ENCODE results near the gene PNMA1. TPM values are rescaled to one million over a fixed set of nuclear protein-coding genes. Genes with fewer than 3 reads are reported as not detected.

PNMA1 gene
- total RNA-seq, 1 donor from 2014 or later, result 29.7 TPM

DNA sequence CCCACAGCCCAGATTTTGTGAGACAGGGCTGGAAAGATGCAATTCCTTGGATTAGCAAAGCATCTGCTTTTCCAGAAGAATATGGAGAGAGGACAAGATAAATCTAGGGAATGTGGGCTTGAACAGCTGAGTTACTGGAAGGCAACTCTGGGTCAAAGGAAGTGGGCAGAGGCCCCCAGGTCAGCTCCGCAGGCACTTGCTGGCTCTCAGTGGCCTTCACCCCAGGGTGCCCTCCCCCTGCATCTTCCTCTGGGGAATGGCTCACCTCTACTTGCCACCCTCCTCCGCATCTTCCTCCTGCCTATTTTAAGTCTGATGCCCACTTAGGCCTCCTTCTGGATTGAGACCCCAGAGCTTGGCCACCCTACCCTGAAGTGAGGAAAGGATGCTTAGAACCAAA lies 10.5 kb upstream of the PNMA1 start:
- intact Hi-C loops (cut with micrococcal nuclease), result no loop called here
- DNase-seq (ENCODE audit: low spot score), result no peak
- Mint-ChIP-seq H3K4me1 (ENCODE audit: low read depth) (peaks cover 19% of the 10 kb centered on the region), H3K27ac (no peak overlapping the region), H3K9me3 (no peaks in the 10 kb centered on the region), H3K4me3 (no peak overlapping the region), H3K27me3 (ENCODE audit: insufficient read depth) (no peaks in the 10 kb centered on the region), H3K36me3 (ENCODE audit: low read depth) (peaks cover 55% of the 10 kb centered on the region)

DNA sequence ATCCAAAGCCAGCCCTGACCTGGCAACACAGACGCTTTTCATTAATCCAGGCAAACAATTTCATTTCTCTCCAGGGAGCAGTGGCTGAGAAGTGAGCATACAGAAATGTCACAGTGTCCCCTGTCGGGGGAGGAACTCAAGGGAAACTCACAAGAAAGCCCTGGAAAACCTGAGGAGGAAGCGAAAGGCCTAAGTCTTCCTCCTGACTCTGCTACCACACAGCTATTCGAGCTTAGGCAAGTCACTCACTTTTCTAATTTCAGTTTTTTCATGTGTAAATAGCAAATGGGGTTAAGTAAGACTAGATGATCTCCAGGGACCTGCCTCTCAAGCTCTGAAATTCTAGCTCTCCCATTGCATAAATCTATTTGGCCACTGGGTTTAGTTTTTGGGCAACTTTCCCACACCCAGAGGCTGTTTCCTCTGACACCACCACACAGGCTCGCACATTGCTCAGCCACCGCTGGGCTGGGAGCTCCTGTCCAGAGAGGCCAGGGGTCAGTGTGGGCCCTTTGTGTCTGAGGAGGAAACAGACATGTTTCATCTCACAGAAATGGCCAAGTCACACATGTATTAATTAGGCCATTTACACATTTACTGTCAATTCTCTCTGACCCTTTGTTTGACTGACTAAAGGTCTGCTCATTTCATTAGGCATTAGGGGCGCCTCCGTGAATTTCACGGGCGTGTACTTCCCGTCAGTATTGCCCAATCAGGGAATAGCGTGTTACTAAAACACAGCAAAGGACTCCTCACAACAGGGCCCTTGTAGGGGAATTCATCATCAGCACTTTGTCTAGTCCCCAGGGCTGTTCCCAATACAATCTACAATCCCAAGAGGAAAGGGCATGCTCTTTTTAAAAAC lies 9.8 kb upstream of the PNMA1 start:
- intact Hi-C loops (cut with micrococcal nuclease), result no loop called here
- Mint-ChIP-seq H3K36me3 (ENCODE audit: low read depth) (peaks cover 54% of the 10 kb centered on the region), H3K4me3 (no peak overlapping the region), H3K27ac (no peak overlapping the region), H3K9me3 (no peaks in the 10 kb centered on the region), H3K4me1 (ENCODE audit: low read depth) (peaks cover 12% of the 10 kb centered on the region), H3K27me3 (ENCODE audit: insufficient read depth) (no peaks in the 10 kb centered on the region)
- DNase-seq (ENCODE audit: low spot score), result no peak

DNA sequence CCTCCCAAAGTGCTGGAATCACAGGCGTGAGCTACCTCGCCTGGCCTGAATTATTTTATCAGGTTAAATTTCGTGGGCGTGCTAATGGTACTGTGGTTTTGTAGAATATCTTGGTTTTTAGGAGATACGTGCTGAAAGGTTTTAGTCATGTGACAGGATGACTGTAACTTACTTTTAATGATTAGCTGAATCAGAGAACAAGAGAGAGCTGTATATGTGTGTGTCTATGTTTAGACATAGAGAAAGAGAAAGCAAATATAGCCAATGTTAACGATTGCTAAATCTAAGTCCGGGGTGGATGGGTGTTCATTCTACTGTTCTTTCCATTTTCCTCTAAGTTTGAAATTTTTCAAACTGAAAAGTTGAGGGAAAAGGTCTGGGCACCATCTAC lies 9.2 kb upstream of the PNMA1 start:
- no peak for DNase-seq (ENCODE audit: low spot score)
- H3K27me3 Mint-ChIP-seq (ENCODE audit: insufficient read depth), result no peaks in the 10 kb centered on the region
- H3K4me1 Mint-ChIP-seq (ENCODE audit: low read depth), result peaks cover 6% of the 10 kb centered on the region
- intact Hi-C loops (cut with micrococcal nuclease), result no loop called here
- H3K36me3 Mint-ChIP-seq (ENCODE audit: low read depth), result peaks cover 48% of the 10 kb centered on the region
- no peak overlapping the region for H3K4me3 Mint-ChIP-seq
- no peaks in the 10 kb centered on the region for H3K9me3 Mint-ChIP-seq
- no peak overlapping the region for H3K27ac Mint-ChIP-seq

DNA sequence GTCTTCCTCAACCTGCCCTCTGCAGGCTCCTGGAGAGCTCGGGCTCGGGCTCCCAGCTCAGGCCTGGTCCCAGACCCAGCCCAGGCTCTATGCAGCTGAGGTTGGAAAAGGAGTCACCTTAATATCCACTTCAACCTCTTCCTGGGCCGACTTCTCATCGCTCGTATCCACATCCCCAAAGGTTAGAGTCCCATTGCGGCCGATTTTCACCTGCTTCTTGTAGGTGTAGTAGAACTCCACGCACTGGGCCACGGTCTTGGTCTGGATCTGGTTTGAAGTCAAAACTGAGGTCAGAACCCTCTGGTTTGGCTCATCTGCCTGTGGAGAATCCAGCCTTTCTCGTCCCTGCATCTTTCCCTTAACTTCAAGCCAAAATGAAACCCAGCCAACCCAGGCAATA lies 8.4 kb upstream of the PNMA1 start:
- Mint-ChIP-seq H3K36me3 (ENCODE audit: low read depth) (peaks cover 50% of the 10 kb centered on the region), H3K4me1 (ENCODE audit: low read depth) (no peaks in the 10 kb centered on the region), H3K4me3 (no peak overlapping the region), H3K9me3 (no peaks in the 10 kb centered on the region), H3K27ac (no peak overlapping the region), H3K27me3 (ENCODE audit: insufficient read depth) (no peaks in the 10 kb centered on the region)
- no peak for DNase-seq (ENCODE audit: low spot score)
- intact Hi-C loops (cut with micrococcal nuclease), result no loop called here

DNA sequence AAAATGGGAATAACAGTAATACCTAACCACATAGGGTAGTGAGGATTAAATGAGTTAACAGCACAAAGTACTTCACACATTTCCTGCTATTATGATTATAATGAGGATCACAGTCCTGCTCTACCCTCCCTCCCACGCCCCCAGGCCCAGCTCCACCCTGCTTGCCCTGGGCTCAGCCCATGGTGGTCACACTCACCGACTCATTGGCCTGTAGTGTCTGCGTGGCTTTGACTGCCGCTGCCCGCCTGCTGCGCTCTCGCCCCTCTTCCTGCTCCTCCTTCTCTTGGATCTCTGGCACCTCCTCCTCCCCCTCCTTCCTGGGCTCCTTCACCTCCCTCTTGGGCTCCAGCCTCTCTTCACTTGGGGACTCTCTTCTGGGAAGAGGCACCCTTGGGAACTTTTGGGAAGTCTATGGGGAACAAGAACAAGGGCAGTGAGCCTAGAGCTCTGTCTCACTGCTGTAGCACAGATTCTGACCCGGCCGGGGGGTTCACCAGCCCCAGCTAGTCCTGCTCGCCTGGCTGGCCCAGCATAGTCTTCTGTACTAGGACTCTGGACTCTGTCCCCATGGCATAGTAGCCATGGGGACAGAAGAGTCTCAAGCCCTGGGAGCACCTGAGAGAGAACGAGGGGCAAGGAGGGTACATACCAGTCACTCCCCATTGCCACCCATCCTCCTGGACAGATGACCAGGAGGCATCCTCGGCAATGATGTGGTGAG lies 7.1 kb upstream of the PNMA1 start:
- Mint-ChIP-seq H3K36me3 (ENCODE audit: low read depth) (peaks cover 50% of the 10 kb centered on the region), H3K4me1 (ENCODE audit: low read depth) (no peaks in the 10 kb centered on the region), H3K27ac (peak overlapping the region; percentile 27), H3K27me3 (ENCODE audit: insufficient read depth) (no peaks in the 10 kb centered on the region), H3K4me3 (no peak overlapping the region), H3K9me3 (no peaks in the 10 kb centered on the region)
- intact Hi-C loops (cut with micrococcal nuclease), result no loop called here
- no peak for DNase-seq (ENCODE audit: low spot score)

DNA sequence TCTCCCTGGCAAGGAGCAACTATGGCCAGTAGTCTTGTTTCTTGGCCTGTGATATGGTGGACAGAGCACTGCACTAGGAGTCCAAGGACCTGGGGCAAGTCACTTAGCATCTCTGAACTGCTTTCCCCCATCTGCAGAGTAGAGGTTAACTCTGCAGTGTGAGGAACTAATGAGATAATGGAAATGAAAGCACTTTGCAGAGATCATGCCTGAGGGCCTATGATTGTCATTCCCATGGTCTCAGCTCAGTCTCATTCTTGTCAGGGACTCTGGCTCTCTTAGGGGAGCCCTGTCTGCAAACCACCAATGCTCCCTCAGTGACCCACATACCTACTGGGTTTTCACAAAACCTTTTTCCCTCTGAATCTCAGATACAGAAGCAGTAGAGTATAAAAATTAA lies 6.5 kb upstream of the PNMA1 start:
- Mint-ChIP-seq H3K4me1 (ENCODE audit: low read depth) (no peaks in the 10 kb centered on the region), H3K9me3 (no peaks in the 10 kb centered on the region), H3K27me3 (ENCODE audit: insufficient read depth) (no peaks in the 10 kb centered on the region), H3K4me3 (no peak overlapping the region), H3K36me3 (ENCODE audit: low read depth) (peaks cover 49% of the 10 kb centered on the region), H3K27ac (no peak overlapping the region)
- intact Hi-C loops (cut with micrococcal nuclease), result no loop called here
- DNase-seq (ENCODE audit: low spot score), result no peak

DNA sequence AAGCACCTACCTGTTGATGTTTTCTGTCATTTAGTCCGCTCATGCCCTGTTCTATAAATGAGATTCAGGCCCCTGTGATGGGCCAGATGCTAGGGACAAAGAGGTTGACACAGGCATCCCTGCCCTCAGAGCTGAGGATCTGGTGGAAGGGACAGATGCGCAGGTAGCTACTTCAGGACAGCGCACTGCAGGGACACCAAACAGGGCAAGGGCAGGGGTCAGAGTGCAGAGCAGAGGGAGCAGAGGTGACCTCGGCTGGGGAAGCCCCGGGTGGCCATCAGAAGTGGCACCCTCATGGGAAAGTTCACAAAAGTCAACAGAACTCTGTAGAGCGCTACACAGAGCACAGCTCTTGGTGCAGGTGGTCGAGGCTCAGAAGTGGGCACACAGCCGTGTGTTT lies 5.6 kb upstream of the PNMA1 start:
- no peak for DNase-seq (ENCODE audit: low spot score)
- Mint-ChIP-seq H3K4me3 (no peak overlapping the region), H3K27ac (no peak overlapping the region), H3K27me3 (ENCODE audit: insufficient read depth) (no peaks in the 10 kb centered on the region), H3K9me3 (no peaks in the 10 kb centered on the region), H3K4me1 (ENCODE audit: low read depth) (peaks cover 2% of the 10 kb centered on the region), H3K36me3 (ENCODE audit: low read depth) (peaks cover 47% of the 10 kb centered on the region)
- intact Hi-C loops (cut with micrococcal nuclease), result no loop called here

DNA sequence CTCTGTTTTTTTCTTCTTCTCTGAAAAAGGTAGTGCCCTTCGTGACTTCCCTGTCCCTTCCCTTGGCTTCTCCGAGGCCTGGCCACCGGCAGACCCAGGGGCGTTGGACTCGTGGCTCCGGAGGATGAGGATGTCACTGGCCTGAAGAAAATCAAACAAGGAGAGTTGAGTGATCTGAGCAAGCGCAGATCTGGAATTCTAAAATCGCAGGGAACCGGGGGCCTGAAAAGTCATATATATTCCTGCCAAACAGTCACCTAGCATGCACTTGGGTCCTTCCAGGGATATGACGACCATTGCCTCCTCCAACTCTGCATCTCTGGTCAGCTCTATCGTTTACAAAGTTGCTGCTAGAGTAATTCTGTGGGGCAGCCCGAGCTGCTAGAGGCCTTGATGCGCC lies 5.2 kb upstream of the PNMA1 start:
- Mint-ChIP-seq H3K9me3 (no peaks in the 10 kb centered on the region), H3K27ac (no peak overlapping the region), H3K36me3 (ENCODE audit: low read depth) (peaks cover 45% of the 10 kb centered on the region), H3K4me1 (ENCODE audit: low read depth) (peaks cover 5% of the 10 kb centered on the region), H3K4me3 (no peak overlapping the region), H3K27me3 (ENCODE audit: insufficient read depth) (no peaks in the 10 kb centered on the region)
- intact Hi-C loops (cut with micrococcal nuclease), result no loop called here
- DNase-seq (ENCODE audit: low spot score), result no peak

DNA sequence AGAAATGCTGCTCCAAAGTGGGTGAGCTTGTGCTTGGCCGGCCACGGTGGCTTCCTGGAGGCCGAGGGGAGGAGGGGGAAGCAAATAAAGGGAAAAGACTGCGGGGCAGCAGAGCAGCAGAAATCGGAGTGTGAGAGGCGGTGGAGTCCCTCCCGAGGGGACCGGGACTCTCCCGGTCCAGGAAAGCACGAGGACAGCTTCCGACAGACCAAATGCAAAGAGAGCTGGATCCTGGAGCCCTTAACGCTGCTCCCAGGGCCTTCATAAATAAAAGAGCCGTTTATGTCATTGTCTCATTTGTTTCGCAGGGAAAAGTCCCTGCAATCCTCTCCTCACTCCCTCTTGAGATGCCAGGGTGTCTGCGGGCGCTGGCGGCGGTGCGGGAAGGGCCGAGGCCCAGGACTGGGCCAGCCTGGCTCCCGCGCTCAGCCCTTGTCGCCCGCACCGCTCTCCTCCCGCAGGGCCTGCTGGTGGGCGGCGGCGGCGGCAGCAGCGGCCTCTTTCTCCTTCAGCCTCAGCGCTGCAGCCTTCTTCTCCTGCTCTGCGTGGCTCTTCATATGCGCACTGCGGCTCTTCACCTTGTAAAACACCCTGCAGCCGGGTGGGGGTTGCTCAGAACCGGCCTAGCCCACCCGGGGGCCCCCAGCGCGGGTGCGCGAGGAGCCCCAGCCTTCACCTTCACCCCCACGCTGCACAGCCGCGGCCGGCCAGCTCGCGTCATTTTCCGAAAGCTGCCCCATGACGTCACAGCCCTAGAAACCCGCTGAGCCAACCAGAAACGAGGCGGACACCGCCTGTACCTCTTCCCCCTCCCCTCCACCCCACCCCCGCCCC lies 4.5 kb upstream of the PNMA1 start:
- H3K27me3 Mint-ChIP-seq (ENCODE audit: insufficient read depth), result no peaks in the 10 kb centered on the region
- intact Hi-C loops (cut with micrococcal nuclease), result no loop called here
- H3K27ac Mint-ChIP-seq, result no peak overlapping the region
- no peaks in the 10 kb centered on the region for H3K9me3 Mint-ChIP-seq
- H3K4me1 Mint-ChIP-seq (ENCODE audit: low read depth), result peaks cover 6% of the 10 kb centered on the region
- H3K36me3 Mint-ChIP-seq (ENCODE audit: low read depth), result peaks cover 38% of the 10 kb centered on the region
- DNase-seq (ENCODE audit: low spot score), result no peak
- no peak overlapping the region for H3K4me3 Mint-ChIP-seq

DNA sequence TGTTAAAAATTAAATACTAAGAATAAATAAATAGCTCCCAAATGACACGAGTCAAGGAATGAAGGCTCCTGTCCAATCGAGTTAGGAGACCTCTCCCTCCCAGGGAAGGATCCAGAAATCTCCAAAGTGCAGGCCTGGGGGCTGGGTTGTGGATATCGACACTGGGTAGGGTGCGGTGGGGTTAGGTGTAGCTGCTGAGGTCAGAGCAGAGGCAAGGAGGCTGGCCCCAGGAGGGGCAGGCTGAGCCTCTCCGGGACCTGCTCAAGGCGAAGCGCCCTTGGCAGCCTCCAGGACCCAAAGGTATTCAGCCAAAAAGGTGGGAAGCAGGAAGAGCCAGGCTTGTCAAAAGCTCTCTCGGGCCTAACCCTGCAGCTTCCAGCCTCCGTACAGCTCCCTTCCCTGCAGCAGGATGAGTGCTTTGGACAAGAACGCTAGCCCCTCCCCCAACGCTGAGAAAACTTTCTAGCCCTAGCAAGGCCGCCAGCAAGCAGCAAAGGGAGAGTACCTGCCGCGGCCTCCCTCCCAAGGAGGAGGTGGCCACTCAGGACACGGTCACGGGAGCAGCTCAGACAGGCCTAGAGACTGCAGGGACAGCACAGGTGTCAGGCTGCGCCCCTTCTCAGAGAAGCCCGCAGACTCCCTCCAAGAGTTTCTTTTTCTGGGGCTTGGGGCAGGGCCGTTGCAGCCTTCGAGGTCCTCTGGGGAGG lies 3.7 kb upstream of the PNMA1 start:
- Mint-ChIP-seq H3K4me3 (no peak overlapping the region), H3K27ac (no peak overlapping the region), H3K27me3 (ENCODE audit: insufficient read depth) (no peaks in the 10 kb centered on the region), H3K4me1 (ENCODE audit: low read depth) (peaks cover 14% of the 10 kb centered on the region), H3K9me3 (no peaks in the 10 kb centered on the region), H3K36me3 (ENCODE audit: low read depth) (peaks cover 36% of the 10 kb centered on the region)
- no peak for DNase-seq (ENCODE audit: low spot score)
- intact Hi-C loops (cut with micrococcal nuclease), result no loop called here

DNA sequence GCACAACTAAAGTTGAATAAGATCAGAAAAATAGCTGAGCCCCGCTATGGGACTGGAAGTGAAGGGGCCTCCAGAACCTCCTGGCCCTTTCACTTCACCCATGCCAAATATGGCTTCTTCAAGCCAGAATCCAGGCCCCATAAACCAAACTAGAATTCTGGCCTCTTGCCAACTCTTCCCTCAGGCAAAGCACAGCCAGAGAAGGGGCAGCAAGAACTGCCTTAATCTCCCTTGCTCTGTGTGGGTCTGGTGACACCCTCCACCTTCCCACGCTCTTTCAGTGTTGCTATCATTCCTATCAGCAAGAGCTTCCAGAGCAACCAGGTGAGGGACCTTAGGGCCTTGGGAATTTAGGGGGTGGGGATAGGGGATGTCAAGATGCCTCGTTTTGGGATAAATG lies 3.1 kb upstream of the PNMA1 start:
- intact Hi-C loops (cut with micrococcal nuclease), result no loop called here
- Mint-ChIP-seq H3K4me1 (ENCODE audit: low read depth) (peaks cover 20% of the 10 kb centered on the region), H3K9me3 (no peaks in the 10 kb centered on the region), H3K27ac (no peak overlapping the region), H3K36me3 (ENCODE audit: low read depth) (peaks cover 38% of the 10 kb centered on the region), H3K4me3 (no peak overlapping the region), H3K27me3 (ENCODE audit: insufficient read depth) (no peaks in the 10 kb centered on the region)
- DNase-seq (ENCODE audit: low spot score), result no peak

DNA sequence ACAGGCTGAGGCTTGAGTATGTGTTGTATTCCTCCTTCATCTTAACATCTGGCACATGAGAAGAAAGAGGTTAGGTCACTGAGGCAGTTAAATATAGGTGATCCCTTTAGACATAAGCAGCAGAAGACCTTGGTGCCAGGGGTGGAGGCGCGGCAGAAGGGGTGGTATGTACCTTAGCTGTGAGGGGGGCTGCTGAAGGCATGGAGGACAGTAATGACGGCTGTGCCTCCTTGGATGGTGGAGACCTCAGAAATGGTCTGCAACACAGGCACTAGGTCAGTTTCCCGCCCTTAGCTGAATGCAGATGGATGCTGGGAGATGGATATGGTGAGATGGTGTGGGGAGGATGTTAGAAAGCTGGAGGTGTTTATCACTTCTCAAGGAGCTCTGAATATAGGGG lies 1.5 kb upstream of the PNMA1 start:
- intact Hi-C loops (cut with micrococcal nuclease), result loop anchor here (1.0 kb wide), 1 partner anchor 13 kb away; no protein-coding TSS in a partner anchor
- Mint-ChIP-seq H3K36me3 (ENCODE audit: low read depth) (peaks cover 29% of the 10 kb centered on the region), H3K27me3 (ENCODE audit: insufficient read depth) (no peaks in the 10 kb centered on the region), H3K4me1 (ENCODE audit: low read depth) (peaks cover 24% of the 10 kb centered on the region), H3K4me3 (no peak overlapping the region), H3K27ac (no peak overlapping the region), H3K9me3 (no peaks in the 10 kb centered on the region)
- no peak for DNase-seq (ENCODE audit: low spot score)
